Neural progenitor cell (in vitro differentiated cells): ENCODE data around the gene STK24. TPM values are rescaled to one million over a fixed set of nuclear protein-coding genes. Genes with fewer than 3 reads are reported as not detected.
A peak's percentile ranks its signal among the peaks of the same experiment; 100 is the strongest.

Source experiments
- DNase-seq: peaks from one replicate; pipeline ENCODE4 v3.0.0-alpha.2; 2016; ENCODE audit warnings: low spot score
- H2AFZ ChIP-seq: fragments of 200-600 bp; sonication (generic); replicated peaks from 2 replicates; pipeline ENCODE4 v1.6.1; 2016; ENCODE audit warnings: antibody characterized with exemption
- H3F3A ChIP-seq: fragments of 200-600 bp; sonication (generic); 2 replicates; pipeline ENCODE4 v1.6.1; 2016; ENCODE audit warnings: antibody characterized with exemption, low read depth
- H3K27ac ChIP-seq: fragments of 200-600 bp; sonication (generic); 2 replicates; pipeline ENCODE4 v1.5.1; 2016; ENCODE audit warnings: mild to moderate bottlenecking
- H3K27me3 ChIP-seq: fragments of 200-600 bp; sonication (generic); 2 replicates; pipeline ENCODE4 v1.6.1; 2016; ENCODE audit warnings: mild to moderate bottlenecking, moderate library complexity
- H3K36me3 ChIP-seq: fragments of 200-600 bp; sonication (generic); 2 replicates; pipeline ENCODE4 v1.5.1; 2016
- H3K4me1 ChIP-seq: fragments of 200-600 bp; sonication (generic); 2 replicates; pipeline ENCODE4 v1.6.1; 2016; ENCODE audit warnings: mixed run types
- H3K4me2 ChIP-seq: fragments of 200-600 bp; sonication (generic); 2 replicates; pipeline ENCODE4 v1.6.1; 2016
- H3K4me3 ChIP-seq: fragments of 200-600 bp; sonication (generic); 2 replicates; pipeline ENCODE4 v1.5.1; 2016
- H3K79me2 ChIP-seq: fragments of 200-600 bp; sonication (generic); 2 replicates; pipeline ENCODE4 v1.6.1; 2016; ENCODE audit warnings: low read depth
- H3K9ac ChIP-seq: fragments of 200-600 bp; sonication (generic); 2 replicates; pipeline ENCODE4 v1.6.1; 2016
- H3K9me3 ChIP-seq: fragments of 200-600 bp; sonication (generic); 2 replicates; pipeline ENCODE4 v1.5.1; 2016; ENCODE audit warnings: low read depth
- H4K20me1 ChIP-seq: fragments of 200-600 bp; sonication (generic); 2 replicates; pipeline ENCODE4 v1.6.1; 2016; ENCODE audit warnings: low read depth
- H3K27ac Mint-ChIP-seq: 3 replicates; pipeline ENCODE4 v1.8.0; 2021; ENCODE audit warnings: mixed read lengths
- H3K27me3 Mint-ChIP-seq: 2 replicates; pipeline ENCODE4 v1.8.0; 2022; ENCODE audit warnings: low read depth, mild to moderate bottlenecking, inconsistent platforms, moderate library complexity, mixed read lengths; ENCODE audit not compliant: insufficient read depth
- H3K36me3 Mint-ChIP-seq: 3 replicates; pipeline ENCODE4 v1.8.0; 2021; ENCODE audit warnings: mixed read lengths
- H3K4me1 Mint-ChIP-seq: 3 replicates; pipeline ENCODE4 v1.8.0; 2021; ENCODE audit warnings: mixed read lengths
- H3K4me3 Mint-ChIP-seq: 3 replicates; pipeline ENCODE4 v1.8.0; 2021; ENCODE audit warnings: mild to moderate bottlenecking, moderate library complexity, mixed read lengths
- H3K9me3 Mint-ChIP-seq: 3 replicates; pipeline ENCODE4 v1.8.0; 2020; ENCODE audit warnings: mixed read lengths
- EZH2 ChIP-seq: fragments of 200-600 bp; sonication (generic); IDR thresholded peaks from 2 replicates; pipeline ENCODE4 v1.6.1; 2017; ENCODE audit warnings: antibody characterized with exemption, mild to moderate bottlenecking, moderate library complexity
- EZH2phosphoT487 ChIP-seq: fragments of 200-600 bp; sonication (generic); IDR thresholded peaks from 2 replicates; pipeline ENCODE4 v1.6.1; 2017; ENCODE audit warnings: antibody characterized with exemption
- total RNA-seq: library from RNA; depleted of rRNA; stranded (reverse); fragments of >200 nt; gene quantifications from 2 replicates; pipeline ENCODE4 v1.2.3, GENCODE V29; 2015; ENCODE audit warnings: low replicate concordance
- TF ChIP-seq, protein P1 (sequence below): fragments of 200-600 bp; sonication (generic); IDR thresholded peaks from 2 replicates; pipeline ENCODE4 v1.5.1; 2017; ENCODE audit warnings: antibody characterized with exemption, mild to moderate bottlenecking

STK24 gene
- total RNA-seq, 1 donor from 2014 or later, result 330 TPM

DNA sequence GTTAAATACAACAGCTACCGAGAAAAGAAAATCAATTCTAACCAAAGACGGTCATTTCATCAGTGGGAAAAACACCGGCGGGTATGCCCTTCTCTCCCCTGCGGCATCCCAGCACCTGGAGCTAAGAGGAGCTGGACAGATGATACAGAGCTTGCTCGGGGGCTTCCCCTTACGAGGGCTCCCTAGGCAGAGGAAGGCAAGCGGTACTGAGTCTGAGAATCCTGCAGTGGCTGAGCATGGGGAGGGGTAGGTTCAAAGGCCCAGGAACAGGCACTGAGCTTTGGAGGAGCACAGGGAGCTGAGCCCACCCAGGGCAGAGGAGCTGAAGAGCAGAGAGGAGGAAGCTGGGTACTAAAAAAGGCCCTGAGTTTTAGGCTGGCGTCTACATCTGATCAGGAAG lies 12.7 kb downstream of the STK24 start:
- Histone ChIP-seq H3K4me3 (no peak overlapping the region), H3F3A (peaks cover 18% of the 10 kb centered on the region), H4K20me1 (peaks cover 98% of the 10 kb centered on the region), H3K27ac (no peak overlapping the region), H3K4me2 (no peak overlapping the region), H3K79me2 (peaks cover 100% of the 10 kb centered on the region), H2AFZ (no peak overlapping the region), H3K9me3 (no peaks in the 10 kb centered on the region), H3K4me1 (peaks cover 27% of the 10 kb centered on the region), H3K36me3 (no peaks in the 10 kb centered on the region), H3K27me3 (no peaks in the 10 kb centered on the region), H3K9ac (no peak overlapping the region)
- peaks cover 15% of the 10 kb centered on the region for H3K9me3 Mint-ChIP-seq
- H3K27ac Mint-ChIP-seq, result peak overlapping the region; percentile 48
- peaks cover 2% of the 10 kb centered on the region for H3K27me3 Mint-ChIP-seq
- H3K36me3 Mint-ChIP-seq, result peaks cover 49% of the 10 kb centered on the region
- TF ChIP-seq EZH2phosphoT487 (no peak), EZH2 (no peak)
- TF ChIP-seq, protein P1, sequence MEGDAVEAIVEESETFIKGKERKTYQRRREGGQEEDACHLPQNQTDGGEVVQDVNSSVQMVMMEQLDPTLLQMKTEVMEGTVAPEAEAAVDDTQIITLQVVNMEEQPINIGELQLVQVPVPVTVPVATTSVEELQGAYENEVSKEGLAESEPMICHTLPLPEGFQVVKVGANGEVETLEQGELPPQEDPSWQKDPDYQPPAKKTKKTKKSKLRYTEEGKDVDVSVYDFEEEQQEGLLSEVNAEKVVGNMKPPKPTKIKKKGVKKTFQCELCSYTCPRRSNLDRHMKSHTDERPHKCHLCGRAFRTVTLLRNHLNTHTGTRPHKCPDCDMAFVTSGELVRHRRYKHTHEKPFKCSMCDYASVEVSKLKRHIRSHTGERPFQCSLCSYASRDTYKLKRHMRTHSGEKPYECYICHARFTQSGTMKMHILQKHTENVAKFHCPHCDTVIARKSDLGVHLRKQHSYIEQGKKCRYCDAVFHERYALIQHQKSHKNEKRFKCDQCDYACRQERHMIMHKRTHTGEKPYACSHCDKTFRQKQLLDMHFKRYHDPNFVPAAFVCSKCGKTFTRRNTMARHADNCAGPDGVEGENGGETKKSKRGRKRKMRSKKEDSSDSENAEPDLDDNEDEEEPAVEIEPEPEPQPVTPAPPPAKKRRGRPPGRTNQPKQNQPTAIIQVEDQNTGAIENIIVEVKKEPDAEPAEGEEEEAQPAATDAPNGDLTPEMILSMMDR, result no peak
- no peak for DNase-seq
- no peak overlapping the region for H3K4me3 Mint-ChIP-seq
- H3K4me1 Mint-ChIP-seq, result peaks cover 26% of the 10 kb centered on the region

DNA sequence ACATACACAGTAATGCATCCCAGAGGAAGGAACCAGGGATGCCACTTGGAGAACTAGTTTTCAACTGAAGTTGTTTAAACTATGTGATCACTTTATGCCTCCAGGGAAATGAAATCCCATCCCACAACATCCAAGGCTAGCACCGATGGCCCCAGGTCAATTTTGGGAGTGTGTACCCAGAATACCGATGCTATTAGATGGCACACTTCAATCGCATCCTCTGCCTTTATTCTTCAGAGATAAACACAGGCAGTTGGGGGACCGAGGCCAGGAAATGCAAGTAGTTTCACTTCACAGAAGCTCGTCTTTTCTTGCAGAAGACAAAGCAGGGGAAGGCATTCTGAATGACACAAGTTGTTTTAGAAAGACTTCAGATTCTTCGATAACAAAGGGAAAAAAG lies 13.8 kb downstream of the STK24 start:
- peaks cover 43% of the 10 kb centered on the region for H3K36me3 Mint-ChIP-seq
- H3K4me3 Mint-ChIP-seq, result no peak overlapping the region
- TF ChIP-seq, protein P1, result no peak
- no peak for TF ChIP-seq EZH2phosphoT487
- TF ChIP-seq EZH2, result no peak
- no peak overlapping the region for H3K9ac ChIP-seq
- no peaks in the 10 kb centered on the region for H3K36me3 ChIP-seq
- H3K4me1 Mint-ChIP-seq, result peaks cover 33% of the 10 kb centered on the region
- no peak for DNase-seq
- no peak overlapping the region for H3K27ac Mint-ChIP-seq
- no peak overlapping the region for H3K4me3 ChIP-seq
- peaks cover 18% of the 10 kb centered on the region for H3F3A ChIP-seq
- peaks cover 100% of the 10 kb centered on the region for H3K79me2 ChIP-seq
- H2AFZ ChIP-seq, result no peak overlapping the region
- peak overlapping the region; percentile 4 for H3K4me2 ChIP-seq
- H4K20me1 ChIP-seq, result peaks cover 99% of the 10 kb centered on the region
- no peaks in the 10 kb centered on the region for H3K9me3 ChIP-seq
- peaks cover 2% of the 10 kb centered on the region for H3K27me3 Mint-ChIP-seq
- peak overlapping the region; percentile 59 for H3K27ac ChIP-seq
- peaks cover 29% of the 10 kb centered on the region for H3K4me1 ChIP-seq
- no peaks in the 10 kb centered on the region for H3K27me3 ChIP-seq
- H3K9me3 Mint-ChIP-seq, result peaks cover 8% of the 10 kb centered on the region

DNA sequence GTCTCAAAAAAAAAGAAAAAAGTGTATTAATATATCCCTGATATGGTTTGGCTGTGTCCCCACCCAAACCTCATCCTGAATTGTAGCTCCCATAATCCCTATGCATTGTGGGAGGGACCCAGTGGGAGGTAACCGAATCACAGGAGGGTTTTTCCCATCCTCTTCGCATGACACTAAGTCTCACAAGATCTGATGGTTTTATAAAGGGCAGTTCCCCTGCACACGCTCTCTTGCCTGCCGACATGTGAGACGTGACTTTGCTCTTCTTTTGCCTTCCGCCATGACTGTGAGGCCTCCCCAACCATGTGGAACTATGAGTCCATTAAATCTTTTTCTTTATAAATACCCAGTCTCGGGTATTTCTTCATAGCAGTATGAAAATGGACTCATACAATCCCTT lies 17.7 kb downstream of the STK24 start:
- TF ChIP-seq EZH2phosphoT487, result no peak
- TF ChIP-seq EZH2, result no peak
- TF ChIP-seq, protein P1, result no peak
- Mint-ChIP-seq H3K27me3 (peaks cover 2% of the 10 kb centered on the region), H3K36me3 (peaks cover 47% of the 10 kb centered on the region), H3K4me1 (peaks cover 31% of the 10 kb centered on the region), H3K9me3 (peaks cover 24% of the 10 kb centered on the region), H3K27ac (no peak overlapping the region), H3K4me3 (no peak overlapping the region)
- Histone ChIP-seq H3K4me3 (no peak overlapping the region), H3K4me1 (peaks cover 12% of the 10 kb centered on the region), H3F3A (peaks cover 8% of the 10 kb centered on the region), H3K9me3 (no peaks in the 10 kb centered on the region), H2AFZ (no peak overlapping the region), H3K27ac (no peak overlapping the region), H3K79me2 (peaks cover 100% of the 10 kb centered on the region), H3K9ac (no peak overlapping the region), H4K20me1 (peaks cover 94% of the 10 kb centered on the region), H3K27me3 (no peaks in the 10 kb centered on the region), H3K4me2 (no peak overlapping the region), H3K36me3 (no peaks in the 10 kb centered on the region)
- no peak for DNase-seq
